OCI-LY7 (cell line): Measurements from ENCODE around the gene MMD. TPM values are rescaled to one million over a fixed set of nuclear protein-coding genes. Genes with fewer than 3 reads are reported as not detected.
"Not testable (repeated sequence)": the region's sequence is repeated elsewhere in the genome, so short reads cannot be mapped to it uniquely, and the experiment has no call there.

ENCODE experiments used
- BruUV-seq: library from RNA; stranded (reverse); fragments of 400-500 nt; replicated peaks from 2 replicates; lab custom pipeline; 2021; lab: Mats Ljungman, UMichigan
- CTCF ChIA-PET: fragments of 300-600 bp; sonication (Branson Sonifier 250); formaldehyde crosslinking; loops from one replicate; lab custom pipeline; 2022; ENCODE audit warnings: antibody characterized with exemption; ENCODE audit not compliant: unreplicated experiment; lab: Charles Lee
- POLR2A ChIA-PET: fragments of 300-600 bp; sonication (Branson Sonifier 250); formaldehyde crosslinking; loops from one replicate; lab custom pipeline; 2022; ENCODE audit warnings: antibody characterized with exemption; lab: Charles Lee
- DNase-seq: peaks from one replicate; pipeline ENCODE4 v3.0.0-alpha.2; 2015; ENCODE audit warnings: low spot score
- H2AFZ ChIP-seq: fragments of 200-600 bp; sonication (generic), shearing (Covaris generic); 2 replicates; pipeline ENCODE4 v1.6.1; 2014; ENCODE audit warnings: mild to moderate bottlenecking, antibody characterized with exemption, low read length, moderate library complexity
- H3K27ac ChIP-seq: fragments of 200-600 bp; sonication (generic); 2 replicates; pipeline ENCODE4 v1.5.1; 2014; ENCODE audit warnings: mixed run types, low read depth, mild to moderate bottlenecking, moderate library complexity, low read length, inconsistent platforms; ENCODE audit not compliant: poor library complexity, severe bottlenecking
- H3K36me3 ChIP-seq: fragments of 200-600 bp; sonication (generic); 2 replicates; pipeline ENCODE4 v1.6.1; 2014; ENCODE audit warnings: mild to moderate bottlenecking, antibody characterized with exemption, low read length, moderate library complexity, mixed read lengths; ENCODE audit not compliant: insufficient read depth
- H3K4me1 ChIP-seq: fragments of 200-600 bp; sonication (generic); 2 replicates; pipeline ENCODE4 v1.5.1; 2014; ENCODE audit warnings: mild to moderate bottlenecking, low read length; ENCODE audit not compliant: insufficient read depth, poor library complexity, severe bottlenecking
- H3K4me2 ChIP-seq: fragments of 200-600 bp; sonication (generic); 2 replicates; pipeline ENCODE4 v1.6.1; 2014; ENCODE audit warnings: mild to moderate bottlenecking, low read length
- H3K4me3 ChIP-seq: fragments of 200-600 bp; sonication (generic); 2 replicates; pipeline ENCODE4 v1.5.1; 2014; ENCODE audit warnings: mild to moderate bottlenecking, low read depth, low read length; ENCODE audit not compliant: poor library complexity, severe bottlenecking
- H3K79me2 ChIP-seq: fragments of 200-600 bp; sonication (generic); 2 replicates; pipeline ENCODE4 v1.6.1; 2016; ENCODE audit warnings: low read depth, mild to moderate bottlenecking, low read length, moderate library complexity, mixed read lengths; ENCODE audit not compliant: insufficient read depth
- H3K9me2 ChIP-seq: fragments of 200-600 bp; sonication (generic); 2 replicates; pipeline ENCODE4 v1.6.1; 2016; ENCODE audit warnings: mild to moderate bottlenecking, low read length, mixed read lengths; ENCODE audit not compliant: insufficient read depth
- H3K9me3 ChIP-seq: fragments of 200-600 bp; sonication (generic); 2 replicates; pipeline ENCODE4 v1.6.1; 2014; ENCODE audit warnings: mild to moderate bottlenecking, mixed run types, low read length, mixed read lengths
- H4K20me1 ChIP-seq: fragments of 200-600 bp; sonication (generic); 2 replicates; pipeline ENCODE4 v1.6.1; 2014; ENCODE audit warnings: mild to moderate bottlenecking, antibody characterized with exemption, low read length, moderate library complexity, mixed read lengths; ENCODE audit not compliant: insufficient read depth
- CTCF ChIP-seq: fragments of 200-600 bp; sonication (generic); conservative IDR thresholded peaks from 2 replicates; pipeline ENCODE4 v1.5.1; 2014; ENCODE audit warnings: mild to moderate bottlenecking, antibody characterized with exemption, low read length, moderate library complexity, mixed read lengths
- EZH2phosphoT487 ChIP-seq: fragments of 200-600 bp; sonication (generic); IDR thresholded peaks from 2 replicates; pipeline ENCODE4 v1.6.1; 2018; ENCODE audit warnings: low read depth, borderline replicate concordance, mild to moderate bottlenecking, mixed run types, antibody characterized with exemption, low read length, moderate library complexity, mixed read lengths
- intact Hi-C: fragments of 100-400 bp; cut with micrococcal nuclease; formaldehyde crosslinking; loops from one replicate; pipeline ENCODE4 v1.10.0; 2022; ENCODE audit not compliant: unreplicated experiment
- total RNA-seq, 2 experiments: library from RNA; depleted of rRNA in 1 of 2; stranded (reverse); fragments of >200 nt in 1 of 2; shearing (Covaris generic) in 1 of 2; gene quantifications; 2 replicates each; pipeline ENCODE4 v1.2.3, GENCODE V29; 2014 to 2022

MMD gene
- total RNA-seq, 2 experiments from 2014 or later: 42.7 to 43.8 TPM

DNA sequence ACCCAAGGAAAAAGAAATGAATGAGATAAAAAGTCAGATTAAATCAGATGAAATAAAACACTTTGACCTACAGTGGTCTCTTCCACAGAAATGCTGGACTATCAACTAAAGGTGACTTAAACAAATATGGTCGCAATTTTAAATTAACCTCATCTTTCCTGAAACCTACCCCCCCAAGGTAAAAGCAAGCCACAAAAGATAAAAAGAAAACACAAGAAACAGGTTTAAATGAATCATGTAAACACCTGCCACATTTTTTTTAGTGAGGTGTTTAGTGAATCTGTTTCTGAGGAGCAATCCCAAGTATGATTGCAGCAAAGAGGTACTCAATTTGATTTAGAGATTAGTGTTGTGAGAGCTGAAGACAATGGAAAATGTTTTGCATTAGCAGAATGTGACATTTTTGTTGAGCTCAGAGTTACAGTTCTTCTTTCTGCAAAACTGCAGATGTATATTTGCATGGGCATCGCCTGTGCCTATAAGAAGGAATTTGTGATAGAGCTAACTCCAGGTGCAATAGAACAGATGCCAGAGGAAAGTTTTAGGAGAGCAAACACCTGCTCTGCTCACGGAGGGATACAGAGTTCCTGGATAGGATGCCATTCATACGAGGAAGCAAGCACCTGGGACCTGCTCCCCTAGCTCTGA, 3.4 kb upstream of the MMD start:
- no peaks in the 10 kb centered on the region for H3K9me2 ChIP-seq
- H3K4me1 ChIP-seq: peaks cover 71% of the 10 kb centered on the region
- H3K36me3 ChIP-seq: no peaks in the 10 kb centered on the region
- H3K4me3 ChIP-seq: peak overlapping the region; percentile 56
- H3K79me2 ChIP-seq: peaks cover 16% of the 10 kb centered on the region; the same call in 1 of the 2 replicates
- H3K27ac ChIP-seq: peak overlapping the region; percentile 93
- no TSS peak for BruUV-seq
- POLR2A ChIA-PET: interaction anchor here (0.6 to 1.6 kb wide), 4 partner anchors 9 to 53 kb away, joined by 3 to 13 read pairs (median 4); no protein-coding TSS in a partner anchor
- intact Hi-C loops: loop anchor here (1.0 to 10.0 kb wide), 5 partner anchors 12 to 1407 kb away; partner anchors contain the start of genes C17orf67 and DGKE
- no peak for TF ChIP-seq CTCF
- no peak for TF ChIP-seq EZH2phosphoT487
- H3K9me3 ChIP-seq: no peaks in the 10 kb centered on the region; the same call in 1 of the 2 replicates
- H2AFZ ChIP-seq: peak overlapping the region; percentile 36; the same call in 1 of the 2 replicates
- DNase-seq: peak; percentile 88
- CTCF ChIA-PET: no interaction called here
- H4K20me1 ChIP-seq: no peaks in the 10 kb centered on the region
- peak overlapping the region; percentile 68 for H3K4me2 ChIP-seq

DNA sequence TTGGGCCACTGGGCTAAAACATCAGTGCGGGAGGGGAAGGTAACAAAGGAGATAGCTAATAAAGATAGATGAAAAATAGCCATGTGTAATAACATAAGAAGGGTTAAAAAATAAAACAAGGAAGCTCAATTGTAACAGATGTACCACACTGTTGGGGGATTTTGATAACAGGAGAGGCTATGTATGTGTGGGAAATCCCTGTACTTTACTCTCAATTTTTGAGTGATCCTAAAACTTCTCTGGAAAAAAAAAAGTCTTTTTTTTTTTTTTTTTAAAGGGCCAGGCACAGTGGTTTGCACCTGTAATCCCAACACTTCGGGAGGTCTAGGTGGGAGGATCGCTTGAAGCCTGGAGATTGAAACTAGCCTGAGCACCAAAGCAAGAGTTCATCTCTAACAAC, 1.9 kb upstream of the MMD start:
- DNase-seq: no peak
- H3K36me3 ChIP-seq: peaks cover 14% of the 10 kb centered on the region
- peaks cover 84% of the 10 kb centered on the region for H3K4me1 ChIP-seq
- peak overlapping the region; percentile 43; the same call in 1 of the 2 replicates for H2AFZ ChIP-seq
- no peaks in the 10 kb centered on the region for H3K9me2 ChIP-seq
- no peak for TF ChIP-seq EZH2phosphoT487
- no peak for TF ChIP-seq CTCF
- ChIA-PET POLR2A (interaction anchor here (0.7 to 1.7 kb wide), 6 partner anchors 10 to 314 kb away, joined by 3 to 17 read pairs (median 4); no protein-coding TSS in a partner anchor), CTCF (no interaction called here)
- peak overlapping the region; percentile 56 for H3K4me3 ChIP-seq
- no TSS peak for BruUV-seq
- peaks cover 31% of the 10 kb centered on the region for H3K79me2 ChIP-seq
- intact Hi-C loops: loop anchor here (5.0 to 10.0 kb wide), 4 partner anchors 256 to 1409 kb away; partner anchors contain the start of genes C17orf67 and DGKE
- peak overlapping the region; percentile 68 for H3K4me2 ChIP-seq
- peaks cover 14% of the 10 kb centered on the region for H4K20me1 ChIP-seq
- peak overlapping the region; percentile 93 for H3K27ac ChIP-seq
- no peaks in the 10 kb centered on the region for H3K9me3 ChIP-seq

- H3K36me3 ChIP-seq: peaks cover 21% of the 10 kb centered on the region
- DNase-seq, H3K9me2 ChIP-seq, H2AFZ ChIP-seq, CTCF ChIA-PET, H3K9me3 ChIP-seq, BruUV-seq: not testable (repeated sequence)
- H3K79me2 ChIP-seq: peaks cover 38% of the 10 kb centered on the region
- peaks cover 21% of the 10 kb centered on the region for H4K20me1 ChIP-seq
- H3K27ac ChIP-seq: peak overlapping the region; percentile 93
- intact Hi-C loops: loop anchor here (5.0 to 10.0 kb wide), 4 partner anchors 255 to 1410 kb away; partner anchors contain the start of genes C17orf67 and DGKE
- peaks cover 85% of the 10 kb centered on the region for H3K4me1 ChIP-seq
- POLR2A ChIA-PET: interaction anchor here (0.9 to 1.7 kb wide), 4 partner anchors 11 to 315 kb away, joined by 4 to 17 read pairs (median 8); no protein-coding TSS in a partner anchor
- peak overlapping the region; percentile 13 for H3K4me3 ChIP-seq
- H3K4me2 ChIP-seq: peak overlapping the region; percentile 68
These were observed 1.2 kb upstream of the MMD start for GRCh38 chr17:55422828-55423164.
